Umbilical cord (tissue), 2 donors: ENCODE measurements around the gene DHRS12. TPM values are rescaled to one million over a fixed set of nuclear protein-coding genes. Genes with fewer than 3 reads are reported as not detected.
A peak's percentile ranks its signal among the peaks of the same experiment; 100 is the strongest.

Experiments used
- DNase-seq: peaks from one replicate; pipeline ENCODE4 v3.0.0-alpha.2; 2015; ENCODE audit warnings: low spot score
- total RNA-seq: library from RNA; depleted of rRNA; stranded (reverse); fragments of >200 nt; gene quantifications from one replicate; pipeline ENCODE4 v1.2.3, GENCODE V29; 2014; ENCODE audit warnings: low replicate concordance; ENCODE audit not compliant: insufficient read depth

DHRS12 gene
- total RNA-seq, 1 donor from 2014 or later = 3.4 TPM

- DNase-seq = no peak
Observed at GRCh38 chr13:51811046-51811445, 7.1 kb upstream of the DHRS12 start.

DNA sequence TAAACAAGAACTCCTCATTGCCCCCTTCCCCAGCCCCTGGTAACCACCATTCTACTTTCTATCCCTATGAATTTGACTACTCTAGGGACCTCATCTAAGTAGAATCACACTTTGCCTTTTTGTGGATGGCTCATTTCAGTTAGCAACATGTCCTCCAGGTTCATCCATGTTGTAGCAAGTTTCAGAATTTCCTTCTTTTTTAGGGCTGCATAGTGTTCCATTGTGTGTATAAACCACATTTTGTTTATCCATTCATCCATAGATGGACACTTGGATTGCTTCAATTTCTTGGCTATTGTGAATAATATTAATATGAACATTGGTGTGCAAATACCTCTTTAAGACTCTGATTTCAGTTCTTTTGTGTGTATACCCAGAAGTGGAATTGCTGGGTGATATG is 4.8 kb upstream of the DHRS12 start:
- no peak for DNase-seq

- no peak for DNase-seq
Observed at GRCh38 chr13:51807041-51807440, 3.1 kb upstream of the DHRS12 start.

DNA sequence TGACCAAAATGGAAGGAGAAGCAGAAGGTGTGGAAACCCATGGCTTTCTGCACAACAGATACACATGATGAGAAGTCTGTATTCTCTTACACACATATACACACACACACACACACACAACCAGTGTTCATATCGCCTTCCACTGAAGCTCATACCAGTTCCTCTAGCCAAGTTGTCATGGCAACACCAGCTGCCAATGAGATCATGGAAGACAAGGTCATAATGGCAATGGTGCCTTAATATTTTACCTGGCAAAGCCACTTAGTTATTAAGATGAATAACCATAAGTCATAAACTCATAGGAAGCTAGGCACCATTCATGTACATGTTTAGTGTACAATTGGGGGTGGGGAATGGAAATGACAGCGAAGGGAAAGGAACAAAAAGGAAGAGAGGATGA is 2.6 kb upstream of the DHRS12 start:
- DNase-seq = no peak

DNA sequence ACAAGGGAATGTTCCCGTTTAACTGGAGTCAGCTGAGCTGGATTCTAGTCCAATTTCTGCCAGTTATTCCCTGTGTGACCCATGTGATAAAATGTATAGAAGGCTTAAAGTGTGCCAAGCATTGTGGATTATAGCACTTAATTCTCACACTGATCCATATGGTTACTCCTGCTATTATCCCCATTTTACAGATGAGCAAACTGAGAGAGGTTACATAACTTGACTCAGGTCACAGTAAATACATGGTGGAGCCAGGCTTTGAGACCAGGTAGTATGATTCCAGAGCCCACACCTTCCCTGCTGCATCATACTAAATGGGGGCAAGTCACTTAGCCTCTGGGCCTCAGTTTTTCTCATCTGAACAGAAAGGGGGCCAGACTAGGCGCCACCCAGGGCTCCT is 2.0 kb upstream of the DHRS12 start:
- DNase-seq = no peak

GRCh38 chr13:51805313-51805712 is 1.4 kb upstream of the DHRS12 start:
- no peak for DNase-seq

- no peak for DNase-seq
Observed at GRCh38 chr13:51804295-51805172, 571 bp upstream of the DHRS12 start.

- DNase-seq = no peak
Observed at GRCh38 chr13:51802631-51803418, 1.1 kb downstream of the DHRS12 start.

GRCh38 chr13:51801631-51802099 is 2.3 kb downstream of the DHRS12 start:
- peak; percentile 68 for DNase-seq

DNA sequence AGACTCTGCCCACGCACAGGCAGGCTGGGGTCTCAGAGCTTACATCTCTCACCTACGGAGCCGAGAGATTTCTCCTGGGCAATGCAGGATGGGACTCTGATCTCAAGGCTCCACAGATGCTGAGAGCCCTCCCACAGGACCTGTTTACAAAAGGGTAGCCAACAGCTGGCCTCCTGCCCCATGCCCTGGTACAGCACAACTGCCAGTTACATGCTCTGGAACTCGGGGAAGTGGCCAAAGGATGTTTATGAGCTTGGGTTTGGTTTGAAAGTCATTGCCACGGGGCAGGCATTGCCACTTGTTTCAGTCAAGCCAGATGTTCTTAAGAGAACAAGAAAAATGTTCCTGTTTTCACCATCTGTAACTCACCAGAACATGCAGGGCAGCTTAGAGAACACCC is 3.5 kb downstream of the DHRS12 start:
- DNase-seq = no peak

DNA sequence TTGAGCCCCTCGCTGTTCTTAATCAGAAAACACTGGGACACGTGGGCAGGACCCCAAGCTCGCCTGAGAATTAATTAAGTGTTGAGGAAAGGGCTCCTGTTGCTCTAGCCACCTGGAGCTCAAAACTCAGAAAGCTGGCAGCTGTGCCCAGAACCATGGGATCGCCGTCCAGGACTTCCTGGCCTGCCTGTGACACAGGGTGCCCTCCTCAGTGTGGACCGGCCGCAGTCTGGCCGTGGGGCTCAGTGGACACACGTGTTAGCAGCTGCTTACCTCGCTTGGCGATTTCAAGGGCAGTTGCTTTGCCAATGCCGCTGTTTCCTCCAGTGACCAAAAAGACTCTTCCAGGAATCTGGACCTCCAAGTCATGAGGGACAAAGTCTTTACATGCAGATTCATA is 4.7 kb downstream of the DHRS12 start:
- DNase-seq = no peak

GRCh38 chr13:51797664-51798488 is 6.1 kb downstream of the DHRS12 start:
- DNase-seq = peak; percentile 61

GRCh38 chr13:51796546-51796945 is 7.4 kb downstream of the DHRS12 start:
- DNase-seq = no peak

GRCh38 chr13:51795419-51795818 is 8.5 kb downstream of the DHRS12 start:
- no peak for DNase-seq

DNA sequence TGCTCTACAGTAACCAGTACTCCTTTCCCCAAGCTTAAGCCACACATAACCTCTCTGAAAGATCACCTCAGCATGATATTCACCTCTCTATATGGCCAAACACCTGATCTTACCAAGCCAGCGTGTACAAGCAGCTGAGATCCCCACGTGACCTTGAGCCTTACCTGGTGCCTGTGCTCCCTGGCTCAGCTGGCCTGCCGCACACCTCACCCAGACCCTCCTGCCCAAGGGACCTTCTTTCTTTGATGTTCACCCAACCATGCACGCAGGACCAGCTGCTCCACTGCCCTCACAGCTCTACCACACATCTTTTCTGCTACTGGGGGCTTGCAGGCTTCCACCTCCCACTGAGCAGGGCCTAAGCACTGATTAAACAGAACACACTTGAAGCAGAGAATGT is 9.0 kb downstream of the DHRS12 start:
- DNase-seq = no peak

DNA sequence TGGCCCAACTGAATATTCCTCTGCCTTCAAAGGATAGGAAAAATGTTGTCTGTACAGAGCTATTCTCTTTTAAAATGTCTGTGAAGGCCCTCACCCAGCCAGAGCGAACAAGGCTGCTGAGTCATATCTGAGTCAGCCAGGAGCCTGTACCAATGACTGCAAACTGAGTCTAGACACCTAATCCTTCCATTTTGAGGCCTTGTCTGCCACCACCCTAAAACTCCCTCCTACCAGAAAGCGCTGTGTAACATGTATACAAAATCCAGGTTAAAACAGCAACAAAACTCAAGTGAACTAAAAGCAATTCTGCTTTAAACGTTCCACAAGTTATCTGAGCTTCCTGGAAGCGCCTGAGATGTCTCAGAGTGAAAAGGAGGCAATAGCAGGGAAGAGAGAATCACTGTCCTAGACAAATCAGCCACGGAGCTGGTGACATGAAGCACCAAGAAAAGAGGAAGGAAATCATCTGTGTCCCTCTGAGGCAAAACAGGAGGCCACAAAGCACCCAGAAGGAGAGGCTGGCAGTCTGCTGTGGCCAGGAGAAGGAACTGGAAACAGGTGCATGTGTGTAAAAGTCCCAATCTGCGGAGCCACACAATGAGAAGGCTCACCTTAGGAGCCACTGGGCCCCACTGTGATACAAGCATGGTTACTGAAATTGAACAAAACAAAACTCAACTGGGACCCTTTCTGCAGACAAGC is 10.2 kb downstream of the DHRS12 start:
- peak; percentile 89 for DNase-seq

DNA sequence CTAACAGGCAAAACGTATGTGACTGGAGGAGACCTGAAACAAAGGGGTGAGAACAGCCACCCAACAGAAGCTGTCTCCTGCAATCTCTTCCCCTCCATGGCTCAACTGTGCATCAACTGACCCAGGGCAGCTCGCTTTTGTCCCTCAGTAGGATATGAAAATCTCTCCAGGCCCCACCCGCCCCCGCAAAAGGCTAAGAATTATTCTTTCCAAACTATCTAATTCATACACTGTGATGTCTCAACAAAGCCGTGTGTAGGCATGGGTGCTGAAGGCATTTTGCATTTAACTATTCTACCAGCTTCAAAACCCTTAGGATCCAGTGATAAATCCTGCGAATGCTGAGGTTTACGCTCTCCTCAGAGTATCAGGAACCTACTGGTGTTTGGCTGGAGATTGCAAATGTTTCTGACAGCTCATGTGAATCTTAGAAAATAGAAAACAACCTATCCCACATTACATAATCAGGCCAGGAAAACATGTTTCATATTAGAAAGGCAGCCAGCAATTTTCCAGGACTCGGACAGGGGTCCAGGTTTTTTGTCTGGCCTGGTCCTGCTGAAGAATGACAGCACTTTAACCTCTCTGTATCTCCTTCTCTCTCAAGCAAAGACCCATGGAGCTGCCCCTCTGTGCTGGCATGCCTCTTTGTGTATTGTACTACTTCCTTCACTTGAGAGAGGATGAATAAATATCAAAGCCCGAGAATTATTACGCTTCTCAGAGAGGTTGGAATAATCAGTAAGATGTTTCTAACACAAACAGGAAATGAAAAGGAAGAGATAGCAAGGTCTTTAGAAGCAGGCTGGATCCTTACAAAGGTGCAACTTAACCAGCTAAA is 17.3 kb downstream of the DHRS12 start:
- DNase-seq = peak; percentile 31

DNA sequence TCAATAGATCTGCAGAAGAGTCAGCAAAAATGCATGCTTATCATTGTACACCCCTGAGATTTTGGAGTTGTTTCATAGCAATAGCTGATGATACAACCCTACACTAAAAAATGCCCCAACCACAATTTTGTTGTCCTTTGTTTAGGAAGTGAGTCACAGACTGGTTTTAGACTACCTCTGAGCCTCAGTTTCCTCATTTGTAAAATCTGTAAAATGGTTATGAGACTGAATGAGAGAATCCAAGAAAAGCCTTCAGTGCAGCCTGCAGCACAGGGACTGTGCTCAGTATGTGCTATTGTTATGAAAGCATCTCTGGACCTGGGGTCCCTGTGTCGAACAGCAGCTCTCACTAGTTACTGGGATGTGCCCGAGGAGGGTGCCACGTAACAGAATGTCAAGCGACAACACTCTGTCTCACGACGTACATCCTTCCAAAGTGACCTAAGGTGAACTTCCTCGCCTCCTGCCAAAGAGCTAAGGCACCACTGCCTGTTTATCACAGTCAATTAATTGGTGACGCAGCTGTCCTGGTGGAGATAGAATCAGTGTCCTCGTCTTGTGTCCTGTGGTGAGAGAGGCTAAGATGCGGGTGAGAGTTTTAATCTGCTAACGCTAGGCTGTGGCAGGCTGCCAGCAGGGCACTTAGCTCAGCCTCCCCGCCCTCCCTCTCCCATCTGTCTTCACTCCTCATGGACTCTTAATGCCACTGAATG is 18.1 kb downstream of the DHRS12 start:
- peak; percentile 66 for DNase-seq

- no peak for DNase-seq
Observed at GRCh38 chr13:51784097-51784496, 19.9 kb downstream of the DHRS12 start.
